Astrocyte of the spinal cord (primary cell): Measurements from ENCODE around the gene GRAMD4.

Experiments used
- DNase-seq: peaks from one replicate; pipeline ENCODE4 v3.0.0; 2011; ENCODE audit warnings: low read depth, low spot score
- H3K4me3 ChIP-seq: 2 replicates; pipeline ENCODE4 v1.5.1; 2011; ENCODE audit warnings: low read depth, mild to moderate bottlenecking, low read length, moderate library complexity
- CTCF ChIP-seq: IDR thresholded peaks from 2 replicates; pipeline ENCODE4 v1.5.1; 2012; ENCODE audit warnings: low read depth, mild to moderate bottlenecking, low read length, inconsistent platforms
- in situ Hi-C: cut with HindIII; loops from 2 replicates; pipeline ENCODE4 v1.10.0; 2017; ENCODE audit warnings: low sequenced_read_pairs

The GRAMD4 gene

GRCh38 chr22:46593211-46593681 lies 26.9 kb upstream of the GRAMD4 start:
- in situ Hi-C loops = no loop called here
- no peak for DNase-seq
- H3K4me3 ChIP-seq = no peak overlapping the region
- TF ChIP-seq CTCF = no peak

GRCh38 chr22:46593996-46594946 lies 25.9 kb upstream of the GRAMD4 start:
- DNase-seq = no peak
- in situ Hi-C loops = no loop called here

GRCh38 chr22:46594947-46595298 lies 25.3 kb upstream of the GRAMD4 start:
- TF ChIP-seq CTCF = no peak
- no peak for DNase-seq
- in situ Hi-C loops = no loop called here
- no peak overlapping the region for H3K4me3 ChIP-seq

More at GRCh38 chr22:46593996-46594946, 25.9 kb upstream of the GRAMD4 start:
- no peak for TF ChIP-seq CTCF
- H3K4me3 ChIP-seq = no peak overlapping the region

GRCh38 chr22:46595545-46595944 lies 24.6 kb upstream of the GRAMD4 start:
- no peak for TF ChIP-seq CTCF
- in situ Hi-C loops = no loop called here
- DNase-seq = no peak
- H3K4me3 ChIP-seq = no peak overlapping the region

- no peak for DNase-seq
- no peak overlapping the region for H3K4me3 ChIP-seq
- TF ChIP-seq CTCF = no peak
- in situ Hi-C loops = no loop called here
Measured at GRCh38 chr22:46596032-46596441, 24.1 kb upstream of the GRAMD4 start.

- in situ Hi-C loops = no loop called here
- no peak overlapping the region for H3K4me3 ChIP-seq
- TF ChIP-seq CTCF = no peak
- no peak for DNase-seq
Measured at GRCh38 chr22:46596819-46597218, 23.4 kb upstream of the GRAMD4 start.
